Measurements from ENCODE around the gene PRDM16.

The PRDM16 gene

GRCh38 chr1:3207217-3207848 is 138.3 kb downstream of the PRDM16 start:
- no peak for TF ChIP-seq POLR2A (IDR thresholded peaks at IDR 0.05; ENCODE audit: extremely low read depth, insufficient read length)
- H3K4me3 ChIP-seq (ENCODE audit: low read depth, low read length): no peak overlapping the region
- peak; percentile 6 for DNase-seq (ENCODE audit: low read depth)

- TF ChIP-seq POLR2A (IDR thresholded peaks at IDR 0.05; ENCODE audit: extremely low read depth, insufficient read length) (no peak), CTCF (IDR thresholded peaks at IDR 0.05; ENCODE audit: low read depth, low read length) (no peak), MYC (IDR thresholded peaks at IDR 0.05; ENCODE audit: low read depth, low read length) (no peak), MAX (IDR thresholded peaks at IDR 0.05; ENCODE audit: low read depth, low read length) (no peak)
- DNase-seq (ENCODE audit: low read depth): no peak
- no peak overlapping the region for H3K4me3 ChIP-seq (ENCODE audit: low read depth, low read length)
Observed at GRCh38 chr1:3208819-3209200, 139.8 kb downstream of the PRDM16 start.

- no peak overlapping the region for H3K4me3 ChIP-seq (ENCODE audit: low read depth, low read length)
- TF ChIP-seq MAX (IDR thresholded peaks at IDR 0.05; ENCODE audit: low read depth, low read length) (no peak), MYC (IDR thresholded peaks at IDR 0.05; ENCODE audit: low read depth, low read length) (no peak), POLR2A (IDR thresholded peaks at IDR 0.05; ENCODE audit: extremely low read depth, insufficient read length) (no peak), CTCF (IDR thresholded peaks at IDR 0.05; ENCODE audit: low read depth, low read length) (no peak)
- DNase-seq (ENCODE audit: low read depth): no peak
Observed at GRCh38 chr1:3209201-3209600, 140.2 kb downstream of the PRDM16 start.

- no peak for TF ChIP-seq CTCF (IDR thresholded peaks at IDR 0.05; ENCODE audit: low read depth, low read length)
- no peak overlapping the region for H3K4me3 ChIP-seq (ENCODE audit: low read depth, low read length)
- no peak for DNase-seq (ENCODE audit: low read depth)
Observed at GRCh38 chr1:3211582-3212375, 142.8 kb downstream of the PRDM16 start.

- no peak for DNase-seq (ENCODE audit: low read depth)
- H3K4me3 ChIP-seq (ENCODE audit: low read depth, low read length): no peak overlapping the region
- no peak for TF ChIP-seq POLR2A (IDR thresholded peaks at IDR 0.05; ENCODE audit: extremely low read depth, insufficient read length)
- no peak for TF ChIP-seq MAX (IDR thresholded peaks at IDR 0.05; ENCODE audit: low read depth, low read length)
- TF ChIP-seq CTCF (IDR thresholded peaks at IDR 0.05; ENCODE audit: low read depth, low read length): no peak
- no peak for TF ChIP-seq MYC (IDR thresholded peaks at IDR 0.05; ENCODE audit: low read depth, low read length)
Observed at GRCh38 chr1:3212453-3213355, 143.7 kb downstream of the PRDM16 start.

DNA sequence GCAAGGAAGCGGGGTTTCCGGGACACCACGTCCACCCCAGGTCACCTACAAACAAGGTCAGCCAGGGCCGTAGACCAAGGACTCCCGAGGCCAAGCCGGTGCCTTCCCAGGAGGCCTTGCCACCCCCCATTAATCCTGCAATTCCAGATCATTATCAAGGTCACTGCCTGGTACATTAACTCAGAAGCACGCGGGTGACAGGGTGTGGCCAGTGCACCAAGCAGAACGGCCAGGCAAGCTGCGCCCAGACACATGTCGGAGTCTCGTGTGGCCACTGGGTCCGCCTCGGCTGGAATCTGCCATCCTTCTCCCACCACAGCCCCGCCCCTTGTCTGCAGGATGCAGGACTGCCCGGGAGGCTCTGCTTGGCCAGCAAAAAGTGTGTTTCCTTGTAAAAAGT is 144.7 kb downstream of the PRDM16 start:
- H3K4me3 ChIP-seq (ENCODE audit: low read depth, low read length): no peak overlapping the region
- DNase-seq (ENCODE audit: low read depth): no peak
- no peak for TF ChIP-seq MAX (IDR thresholded peaks at IDR 0.05; ENCODE audit: low read depth, low read length)
